SU-DHL-6 (cell line): ENCODE results near the gene ATG101.

ENCODE experiments used
- CTCF ChIP-seq: fragments of 200-600 bp; sonication (generic); IDR thresholded peaks from one replicate; pipeline ENCODE4 v1.5.1; 2017; ENCODE audit warnings: antibody characterized with exemption, mild to moderate bottlenecking, low read length, moderate library complexity; ENCODE audit not compliant: insufficient read depth, poor library complexity, severe bottlenecking
- EZH2phosphoT487 ChIP-seq: fragments of 200-600 bp; sonication (generic), shearing (Covaris generic); conservative IDR thresholded peaks from 2 replicates; pipeline ENCODE4 v1.6.1; 2018; ENCODE audit warnings: mild to moderate bottlenecking, antibody characterized with exemption, low read length, moderate library complexity, mixed read lengths

DNA sequence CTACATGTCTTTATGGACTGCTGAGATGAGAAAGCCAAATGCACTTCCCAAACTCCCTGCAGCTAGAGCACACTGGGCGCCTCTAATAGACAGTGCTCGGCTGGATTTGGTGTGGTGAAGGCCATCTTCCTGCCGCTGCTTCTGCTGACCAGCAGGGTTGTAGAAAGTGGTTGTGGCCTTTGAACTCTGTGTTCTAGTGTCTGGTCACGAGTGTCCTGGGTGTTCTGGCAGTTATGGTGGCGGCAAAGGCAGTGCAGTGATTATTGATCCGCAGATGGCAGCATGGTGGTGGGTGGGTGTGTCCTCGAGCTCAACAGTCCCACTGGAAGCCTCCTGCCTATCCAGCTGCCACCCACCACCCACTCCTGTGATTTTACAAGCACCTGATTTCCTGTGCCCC lies 53.1 kb downstream of the ATG101 start:
- no peak for TF ChIP-seq CTCF
- TF ChIP-seq EZH2phosphoT487 = no peak
